IPS-18a (cell line): ENCODE measurements around the gene MBD1.

ENCODE experiments used
- H3K27ac ChIP-seq: one replicate; pipeline ENCODE4 v1.5.1; 2013; ENCODE audit warnings: low read length
- H3K27me3 ChIP-seq: one replicate; pipeline ENCODE4 v1.6.1; 2013; ENCODE audit warnings: mild to moderate bottlenecking, low read length; ENCODE audit not compliant: control insufficient read depth, insufficient read depth
- H3K36me3 ChIP-seq: one replicate; pipeline ENCODE4 v1.6.1; 2013; ENCODE audit warnings: low read depth, low read length; ENCODE audit not compliant: control insufficient read depth
- H3K4me1 ChIP-seq: one replicate; pipeline ENCODE4 v1.6.1; 2013; ENCODE audit warnings: low read depth, low read length; ENCODE audit not compliant: control insufficient read depth
- H3K4me3 ChIP-seq: one replicate; pipeline ENCODE4 v1.5.1; 2013; ENCODE audit warnings: low read length
- H3K9ac ChIP-seq: one replicate; pipeline ENCODE4 v1.6.1; 2013; ENCODE audit warnings: mild to moderate bottlenecking, low read length, moderate library complexity
- H3K9me3 ChIP-seq: one replicate; pipeline ENCODE4 v1.6.1; 2013; ENCODE audit warnings: low read depth, low read length; ENCODE audit not compliant: control insufficient read depth

MBD1 gene

DNA sequence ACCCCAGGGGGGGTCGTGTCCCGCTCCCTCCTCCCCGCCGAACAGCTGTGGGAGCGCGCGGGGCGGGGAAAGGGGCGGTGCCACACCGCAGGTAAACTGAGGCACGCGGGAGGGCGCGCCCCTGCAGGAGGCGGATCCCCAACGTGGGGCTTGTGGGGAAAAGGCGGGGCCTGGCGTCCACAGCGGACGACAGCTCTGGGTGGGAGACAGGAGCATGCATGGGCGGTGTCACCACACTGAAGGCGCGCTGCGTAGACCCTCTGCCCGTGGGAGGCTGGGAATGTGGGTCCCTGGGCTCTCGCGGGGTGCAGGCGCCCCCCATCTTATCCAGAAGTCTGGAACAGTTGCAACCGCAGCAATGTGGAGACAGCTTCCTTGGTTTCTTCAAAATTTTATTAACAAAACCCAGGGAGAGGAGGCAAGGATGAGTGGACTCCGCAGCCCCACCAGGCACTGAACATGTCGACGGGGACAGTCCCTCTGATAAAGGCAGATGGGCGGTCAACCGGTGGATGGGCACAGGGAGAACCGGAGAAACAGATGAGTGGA, 723 bp upstream of the MBD1 start:
- H3K27me3 ChIP-seq, result no peaks in the 10 kb centered on the region
- peak overlapping the region; percentile 99 for H3K4me3 ChIP-seq
- H3K36me3 ChIP-seq, result peaks cover 29% of the 10 kb centered on the region
- no peaks in the 10 kb centered on the region for H3K9me3 ChIP-seq
- H3K27ac ChIP-seq, result no peak overlapping the region
- H3K4me1 ChIP-seq, result peaks cover 4% of the 10 kb centered on the region
- peak overlapping the region; percentile 85 for H3K9ac ChIP-seq

DNA sequence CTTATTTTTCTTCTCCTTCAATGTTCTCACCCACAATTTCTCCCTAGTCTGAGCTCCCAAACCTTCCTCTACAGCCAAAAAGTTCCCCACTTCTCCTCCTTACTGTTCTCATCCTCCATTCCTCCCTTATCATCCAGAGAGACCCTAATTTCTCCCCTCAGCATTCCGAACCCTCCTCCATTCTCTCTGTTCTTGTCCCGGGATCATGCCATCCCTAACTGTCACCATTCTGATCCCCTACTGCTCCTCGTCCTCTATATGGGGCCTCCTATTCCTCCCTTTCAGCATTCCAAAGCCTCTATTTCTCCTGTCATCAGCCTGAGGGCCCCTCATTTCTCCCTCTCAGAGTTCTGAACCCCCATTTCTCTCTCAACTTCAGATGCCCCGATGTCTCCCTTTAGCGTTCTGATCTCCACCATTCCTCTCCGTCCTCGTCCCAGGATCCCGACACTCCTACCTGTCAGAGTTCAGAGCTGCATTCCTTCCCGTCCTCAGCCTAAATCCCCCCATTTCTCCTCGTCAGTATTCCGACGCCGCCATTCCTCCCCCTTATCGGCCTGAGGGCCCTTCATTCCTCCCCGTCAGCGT, 522 bp downstream of the MBD1 start:
- H3K9ac ChIP-seq, result peak overlapping the region; percentile 85
- H3K4me1 ChIP-seq, result peaks cover 4% of the 10 kb centered on the region
- peak overlapping the region; percentile 99 for H3K4me3 ChIP-seq
- H3K9me3 ChIP-seq, result no peaks in the 10 kb centered on the region
- peaks cover 41% of the 10 kb centered on the region for H3K36me3 ChIP-seq
- peak overlapping the region; percentile 75 for H3K27ac ChIP-seq
- no peaks in the 10 kb centered on the region for H3K27me3 ChIP-seq

- Histone ChIP-seq H3K27ac (no peak overlapping the region), H3K4me1 (peaks cover 4% of the 10 kb centered on the region), H3K9me3 (no peaks in the 10 kb centered on the region), H3K36me3 (peaks cover 48% of the 10 kb centered on the region), H3K4me3 (no peak overlapping the region), H3K27me3 (no peaks in the 10 kb centered on the region), H3K9ac (no peak overlapping the region)
These were observed 1.6 kb downstream of the MBD1 start for GRCh38 chr18:50279752-50280151.

- peaks cover 49% of the 10 kb centered on the region for H3K36me3 ChIP-seq
- no peak overlapping the region for H3K9ac ChIP-seq
- H3K9me3 ChIP-seq, result no peaks in the 10 kb centered on the region
- H3K27me3 ChIP-seq, result no peaks in the 10 kb centered on the region
- no peak overlapping the region for H3K27ac ChIP-seq
- peaks cover 4% of the 10 kb centered on the region for H3K4me1 ChIP-seq
- H3K4me3 ChIP-seq, result no peak overlapping the region
These were observed 3.4 kb downstream of the MBD1 start for GRCh38 chr18:50277942-50278341.

- no peak overlapping the region for H3K27ac ChIP-seq
- no peaks in the 10 kb centered on the region for H3K9me3 ChIP-seq
- H3K36me3 ChIP-seq, result peaks cover 61% of the 10 kb centered on the region
- no peaks in the 10 kb centered on the region for H3K27me3 ChIP-seq
- no peak overlapping the region for H3K9ac ChIP-seq
- peaks cover 4% of the 10 kb centered on the region for H3K4me1 ChIP-seq
- no peak overlapping the region for H3K4me3 ChIP-seq
These were observed 4.9 kb downstream of the MBD1 start for GRCh38 chr18:50276452-50276851.

- H3K27me3 ChIP-seq, result no peaks in the 10 kb centered on the region
- peaks cover 67% of the 10 kb centered on the region for H3K36me3 ChIP-seq
- H3K27ac ChIP-seq, result no peak overlapping the region
- H3K9ac ChIP-seq, result no peak overlapping the region
- H3K4me1 ChIP-seq, result peaks cover 2% of the 10 kb centered on the region
- no peak overlapping the region for H3K4me3 ChIP-seq
- no peaks in the 10 kb centered on the region for H3K9me3 ChIP-seq
These were observed 5.8 kb downstream of the MBD1 start for GRCh38 chr18:50275503-50276036.

DNA sequence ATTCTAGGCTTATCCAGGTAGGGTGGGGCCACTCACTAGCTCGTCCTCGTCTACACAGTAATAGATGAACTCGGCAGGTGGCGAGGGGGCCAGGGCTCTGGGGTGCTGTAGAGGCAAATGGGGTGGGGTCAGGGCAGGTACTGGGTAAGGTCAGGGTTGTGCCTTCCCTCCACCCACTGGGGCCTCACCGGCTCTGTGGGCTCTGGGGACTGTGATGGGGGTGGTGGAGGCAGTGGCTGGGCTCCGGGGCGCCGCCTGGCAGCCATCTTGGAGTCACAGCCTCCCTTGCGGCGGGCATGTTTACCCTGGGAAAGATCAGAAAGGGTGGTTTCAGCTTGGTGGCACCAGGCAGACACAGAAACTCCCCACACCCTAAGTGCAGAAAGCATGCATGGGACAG, 6.4 kb downstream of the MBD1 start:
- no peaks in the 10 kb centered on the region for H3K27me3 ChIP-seq
- H3K36me3 ChIP-seq, result peaks cover 67% of the 10 kb centered on the region
- no peaks in the 10 kb centered on the region for H3K9me3 ChIP-seq
- no peak overlapping the region for H3K4me3 ChIP-seq
- no peak overlapping the region for H3K27ac ChIP-seq
- H3K4me1 ChIP-seq, result no peaks in the 10 kb centered on the region
- H3K9ac ChIP-seq, result no peak overlapping the region

DNA sequence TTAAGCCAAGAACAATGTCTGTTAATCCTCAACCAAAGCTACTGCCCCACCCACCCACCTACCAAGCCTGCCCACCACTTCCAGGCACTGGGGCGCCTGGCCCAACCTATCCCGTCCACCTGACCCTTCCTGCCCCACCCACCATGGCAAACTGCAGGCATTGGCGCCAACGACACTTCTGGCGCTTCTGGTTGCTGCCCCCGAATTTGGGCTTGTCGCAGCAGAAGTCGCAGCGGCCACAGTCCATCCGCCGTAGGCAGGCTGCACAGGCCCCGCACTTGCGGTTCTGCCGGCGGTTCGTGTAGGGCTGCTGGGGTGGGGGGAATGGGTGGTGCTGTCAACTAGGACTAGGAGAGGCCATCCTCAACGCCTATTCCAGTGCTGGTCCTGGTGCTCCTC, 7.3 kb downstream of the MBD1 start:
- H3K4me1 ChIP-seq, result no peaks in the 10 kb centered on the region
- no peak overlapping the region for H3K9ac ChIP-seq
- no peaks in the 10 kb centered on the region for H3K27me3 ChIP-seq
- H3K4me3 ChIP-seq, result no peak overlapping the region
- H3K27ac ChIP-seq, result no peak overlapping the region
- no peaks in the 10 kb centered on the region for H3K9me3 ChIP-seq
- peaks cover 72% of the 10 kb centered on the region for H3K36me3 ChIP-seq

DNA sequence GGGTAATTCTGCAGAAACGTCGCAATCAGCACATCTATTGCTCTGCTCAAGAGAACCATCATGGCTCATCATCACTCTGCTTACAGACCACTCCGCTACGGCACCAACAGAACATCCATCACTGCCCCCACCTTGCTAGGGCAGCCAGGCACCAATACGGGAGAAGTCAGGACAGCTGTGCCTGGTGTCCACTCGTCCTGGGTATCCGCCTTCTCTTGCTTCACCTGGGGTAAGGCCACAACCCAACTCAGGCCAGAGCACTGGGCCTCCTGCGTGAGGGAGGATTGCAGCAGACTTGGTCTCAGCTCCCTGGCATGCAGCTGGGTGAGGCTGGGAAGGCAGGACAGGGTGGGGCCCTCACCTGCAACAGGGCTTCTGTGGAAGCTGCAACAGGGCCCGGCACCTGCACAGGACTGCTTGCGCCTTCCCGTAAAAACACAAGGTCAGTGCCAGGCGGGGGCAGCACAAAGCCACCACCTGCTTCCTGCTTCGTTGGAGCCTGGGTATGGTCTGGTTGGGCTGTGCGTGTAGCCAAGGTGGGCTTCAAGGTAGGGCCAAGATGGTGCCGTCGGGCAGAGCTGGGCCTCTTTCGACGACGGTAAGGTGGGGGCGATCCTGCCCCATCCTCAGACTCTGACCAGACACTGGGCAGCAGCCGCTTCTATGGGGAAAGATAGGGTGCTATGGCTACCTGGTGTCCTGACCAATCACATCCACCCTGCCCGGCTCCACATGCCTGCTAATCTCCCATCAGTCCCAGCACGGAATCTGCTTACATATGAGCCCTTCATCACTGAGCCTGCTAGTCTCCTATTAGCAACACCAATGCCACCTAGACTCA, 7.9 kb downstream of the MBD1 start:
- no peaks in the 10 kb centered on the region for H3K27me3 ChIP-seq
- peaks cover 70% of the 10 kb centered on the region for H3K36me3 ChIP-seq
- H3K4me1 ChIP-seq, result no peaks in the 10 kb centered on the region
- H3K9ac ChIP-seq, result no peak overlapping the region
- H3K9me3 ChIP-seq, result no peaks in the 10 kb centered on the region
- no peak overlapping the region for H3K4me3 ChIP-seq
- no peak overlapping the region for H3K27ac ChIP-seq

DNA sequence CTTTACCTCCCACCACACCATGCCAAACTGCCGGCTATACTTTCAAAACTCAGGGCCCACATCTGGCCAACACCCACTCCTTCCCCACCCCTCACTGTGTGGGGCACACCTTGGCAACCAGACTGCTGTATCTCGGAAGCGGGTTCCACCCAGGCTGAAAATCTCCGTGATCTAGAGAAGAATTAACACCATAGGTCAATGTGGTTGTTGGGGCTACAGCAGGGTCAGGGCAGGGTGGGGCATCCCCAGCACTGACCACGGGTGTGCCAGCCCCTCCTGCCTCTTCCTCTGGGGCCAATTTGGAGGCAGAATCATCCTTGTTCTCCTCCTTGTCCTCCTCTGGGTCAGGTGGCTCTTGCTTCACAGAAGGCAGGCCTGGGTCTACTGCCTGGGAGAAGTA, 8.8 kb downstream of the MBD1 start:
- H3K9ac ChIP-seq, result no peak overlapping the region
- H3K36me3 ChIP-seq, result peaks cover 67% of the 10 kb centered on the region
- H3K27ac ChIP-seq, result no peak overlapping the region
- H3K4me3 ChIP-seq, result no peak overlapping the region
- no peaks in the 10 kb centered on the region for H3K9me3 ChIP-seq
- H3K4me1 ChIP-seq, result no peaks in the 10 kb centered on the region
- H3K27me3 ChIP-seq, result no peaks in the 10 kb centered on the region

DNA sequence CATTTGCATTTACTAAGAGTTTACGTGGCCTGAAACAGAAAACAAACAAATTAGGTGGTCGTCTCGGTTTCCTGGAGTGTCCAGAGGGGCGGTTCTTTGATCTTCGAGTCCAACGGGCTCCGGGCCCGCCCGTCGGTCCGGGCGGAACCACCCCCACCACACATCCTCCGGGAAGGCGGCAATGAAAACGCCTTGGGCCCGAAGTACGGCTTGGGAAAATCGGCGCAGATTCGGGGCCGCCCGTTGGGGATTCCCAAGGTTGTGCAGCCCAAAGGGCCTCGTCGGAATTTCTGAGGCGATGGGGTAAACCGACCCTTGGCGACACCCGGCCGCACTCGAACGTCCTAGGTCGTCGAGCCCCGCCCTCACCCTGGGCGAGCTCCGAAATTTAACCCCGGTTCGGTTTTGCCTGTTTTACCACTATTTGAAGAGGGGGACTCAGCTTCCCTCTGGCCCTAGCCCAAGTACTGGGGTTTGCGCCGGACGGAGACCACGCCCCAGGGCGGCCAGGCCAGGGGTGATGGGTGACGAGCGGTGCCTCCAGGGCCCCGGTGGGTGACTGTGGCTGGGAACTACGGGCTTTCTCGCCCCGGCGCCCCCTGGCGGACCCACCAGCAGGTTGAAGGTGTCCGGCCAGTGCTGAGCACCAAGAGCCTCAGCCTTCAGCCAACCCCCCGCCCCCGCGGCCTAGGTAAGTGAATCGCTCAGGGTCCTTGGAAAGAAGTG, 13.1 kb downstream of the MBD1 start:
- H3K27ac ChIP-seq, result no peak overlapping the region
- no peak overlapping the region for H3K9ac ChIP-seq
- peaks cover 28% of the 10 kb centered on the region for H3K36me3 ChIP-seq
- no peak overlapping the region for H3K4me3 ChIP-seq
- no peaks in the 10 kb centered on the region for H3K9me3 ChIP-seq
- peaks cover 3% of the 10 kb centered on the region for H3K4me1 ChIP-seq
- H3K27me3 ChIP-seq, result peaks cover 4% of the 10 kb centered on the region
